GM12864 (cell line): ENCODE results near the gene NEIL1.
A peak's percentile ranks its signal among the peaks of the same experiment; 100 is the strongest.
"Not testable (repeated sequence)": the region's sequence is repeated elsewhere in the genome, so short reads cannot be mapped to it uniquely, and the experiment has no call there.

ENCODE experiments used
- DNase-seq: peaks from one replicate; pipeline ENCODE4 v3.0.0-alpha.2; 2011; ENCODE audit warnings: low read depth
- H3K4me3 ChIP-seq: 2 replicates; pipeline ENCODE4 v1.5.1; 2011; ENCODE audit warnings: mild to moderate bottlenecking, low read depth, low read length, control low read depth
- CTCF ChIP-seq: IDR thresholded peaks from 2 replicates; pipeline ENCODE4 v1.5.1; 2011; ENCODE audit warnings: low read depth, mild to moderate bottlenecking, moderate library complexity, low read length, control low read depth, inconsistent platforms; ENCODE audit errors: missing control alignments

NEIL1 gene

GRCh38 chr15:75346796-75347221 lies at the start of gene NEIL1:
TSS of gene NEIL1 (plus strand) at chr15:75347039. CDS start at chr15:75348906, 1,867 bp downstream.
- peak within 1 kb of the TSS; percentile 51 for H3K4me3 ChIP-seq
- no peak for DNase-seq
- no peak for TF ChIP-seq CTCF

- not testable (repeated sequence) for H3K4me3 ChIP-seq, DNase-seq
Measured at GRCh38 chr15:75298541-75299310, 48.1 kb upstream of the NEIL1 start.

- DNase-seq, H3K4me3 ChIP-seq: not testable (repeated sequence)
- TF ChIP-seq CTCF, result peak; percentile 46
Measured at GRCh38 chr15:75299311-75299688, 47.5 kb upstream of the NEIL1 start.

- DNase-seq, H3K4me3 ChIP-seq: not testable (repeated sequence)
Measured at GRCh38 chr15:75300026-75300425, 46.8 kb upstream of the NEIL1 start.

GRCh38 chr15:75302318-75302717 lies 44.5 kb upstream of the NEIL1 start:
- DNase-seq, result no peak
- no peak overlapping the region for H3K4me3 ChIP-seq
- no peak for TF ChIP-seq CTCF

DNA sequence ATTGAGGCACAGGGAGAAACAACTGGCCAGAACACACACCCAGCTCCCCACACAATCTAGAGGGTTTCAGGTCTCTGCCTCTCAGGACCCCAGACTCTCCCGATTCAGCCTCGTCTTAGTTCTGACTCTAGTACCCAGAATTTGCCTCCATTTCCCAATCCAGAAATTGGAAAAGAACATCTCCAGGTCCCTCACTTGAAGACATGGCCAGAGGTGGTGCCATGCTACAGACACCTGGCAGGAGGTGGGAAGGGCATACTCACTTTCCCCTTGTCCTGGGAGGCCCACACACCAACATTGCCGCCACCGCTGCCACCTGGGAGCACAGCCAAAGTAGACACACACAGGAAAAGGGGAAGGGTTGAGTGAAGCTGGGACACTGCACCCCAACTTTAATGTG lies 44.1 kb upstream of the NEIL1 start:
- DNase-seq, H3K4me3 ChIP-seq: not testable (repeated sequence)

GRCh38 chr15:75306188-75306587 lies 40.7 kb upstream of the NEIL1 start:
- no peak for TF ChIP-seq CTCF
- DNase-seq, result no peak
- no peak overlapping the region for H3K4me3 ChIP-seq

DNA sequence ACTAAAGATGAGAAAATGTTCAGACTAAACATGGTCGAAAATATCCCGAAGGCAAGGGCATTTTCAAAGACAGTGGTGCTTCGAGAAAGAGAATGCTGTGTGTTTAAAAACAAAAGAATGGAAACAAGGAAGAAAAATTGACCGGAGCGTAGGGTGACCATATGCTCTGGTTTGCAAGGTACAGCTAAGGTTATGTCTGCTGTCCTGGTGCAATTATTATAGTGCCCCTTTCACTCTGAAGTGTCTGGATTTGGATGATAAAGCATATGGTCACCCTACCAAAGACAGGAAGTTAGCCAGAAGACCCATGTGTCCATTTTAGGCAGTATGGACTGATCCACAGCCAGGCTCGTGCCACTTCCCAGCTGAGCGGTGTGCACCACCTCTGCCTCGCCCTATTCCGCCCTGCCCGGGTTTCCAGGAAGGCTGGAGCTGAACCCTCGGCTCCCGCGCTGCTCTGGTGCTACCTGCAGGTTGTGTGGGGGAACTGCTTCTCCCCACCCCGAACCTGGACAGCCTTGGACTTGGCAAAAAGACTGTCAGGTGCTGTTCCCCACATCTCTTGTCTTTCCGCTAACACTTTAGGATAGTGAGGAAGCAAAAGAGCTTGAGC lies 39.0 kb upstream of the NEIL1 start:
- DNase-seq, result peak; percentile 2
- peak; percentile 75 for TF ChIP-seq CTCF
- H3K4me3 ChIP-seq, result no peak overlapping the region
